ENCODE measurements around the gene KLHL12. TPM values are rescaled to one million over a fixed set of nuclear protein-coding genes. Genes with fewer than 3 reads are reported as not detected.
A peak's percentile ranks its signal among the peaks of the same experiment; 100 is the strongest.

The KLHL12 gene
- 10 to 100 TPM; 11.7 to 15.7 (median 15.0) TPM for total RNA-seq

DNA sequence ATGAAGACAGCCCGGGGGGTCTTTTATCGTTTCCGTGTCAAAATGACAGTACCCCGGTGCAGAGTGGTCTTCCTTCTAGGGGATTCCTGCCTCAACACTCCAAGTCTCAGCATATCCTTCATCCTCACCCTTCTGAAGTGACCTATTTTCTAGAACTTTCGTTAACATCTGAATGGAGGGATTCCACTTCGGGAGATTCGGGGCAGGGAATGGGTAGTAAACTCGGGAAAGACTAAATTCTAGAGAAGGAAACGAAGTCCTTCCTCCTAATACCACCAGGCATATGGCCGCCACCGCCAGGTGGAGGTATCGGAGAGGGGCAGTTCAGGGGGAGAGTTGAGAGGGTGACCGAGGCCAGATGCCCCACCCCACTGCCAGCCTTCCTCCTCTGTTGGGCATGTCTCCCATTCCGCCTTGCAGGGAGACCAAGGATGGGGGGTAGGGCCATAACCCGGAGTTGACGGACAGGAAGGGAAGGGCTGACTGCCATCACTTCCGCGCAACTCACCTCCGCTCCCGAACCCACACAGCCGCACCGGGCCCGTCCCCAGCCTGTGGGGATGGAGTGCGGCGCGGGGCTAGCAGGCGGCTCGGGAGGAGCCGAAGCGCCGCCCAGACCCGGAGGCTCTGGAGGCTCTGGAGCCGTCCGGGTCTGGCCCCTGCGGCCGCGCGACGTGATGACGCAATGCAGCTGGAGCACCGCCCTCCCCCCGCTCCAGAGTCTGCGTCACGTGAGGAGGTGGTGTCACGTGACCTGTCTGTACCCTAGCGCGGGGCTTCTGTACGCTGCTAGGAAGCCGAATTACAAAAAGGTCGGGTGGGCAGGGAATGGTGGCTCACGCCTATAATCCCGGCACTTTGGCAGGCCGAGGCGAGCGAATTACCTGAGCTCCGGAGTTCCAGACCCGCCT is at the start of gene KLHL12:
TSS of gene KLHL12 (minus strand) at position 654 of the 911 bp plus-strand sequence. CDS start 2,072 bp downstream, outside the sequence.
- WGBS, 2 donors = 1% methylated on average over 25 to 37 of the region's 57 CpGs
- peak within 1 kb of the TSS; percentile 91 for H3K4me3 ChIP-seq (ENCODE audit: low read depth, poor library complexity, severe bottlenecking)
- TF ChIP-seq, protein P1, sequence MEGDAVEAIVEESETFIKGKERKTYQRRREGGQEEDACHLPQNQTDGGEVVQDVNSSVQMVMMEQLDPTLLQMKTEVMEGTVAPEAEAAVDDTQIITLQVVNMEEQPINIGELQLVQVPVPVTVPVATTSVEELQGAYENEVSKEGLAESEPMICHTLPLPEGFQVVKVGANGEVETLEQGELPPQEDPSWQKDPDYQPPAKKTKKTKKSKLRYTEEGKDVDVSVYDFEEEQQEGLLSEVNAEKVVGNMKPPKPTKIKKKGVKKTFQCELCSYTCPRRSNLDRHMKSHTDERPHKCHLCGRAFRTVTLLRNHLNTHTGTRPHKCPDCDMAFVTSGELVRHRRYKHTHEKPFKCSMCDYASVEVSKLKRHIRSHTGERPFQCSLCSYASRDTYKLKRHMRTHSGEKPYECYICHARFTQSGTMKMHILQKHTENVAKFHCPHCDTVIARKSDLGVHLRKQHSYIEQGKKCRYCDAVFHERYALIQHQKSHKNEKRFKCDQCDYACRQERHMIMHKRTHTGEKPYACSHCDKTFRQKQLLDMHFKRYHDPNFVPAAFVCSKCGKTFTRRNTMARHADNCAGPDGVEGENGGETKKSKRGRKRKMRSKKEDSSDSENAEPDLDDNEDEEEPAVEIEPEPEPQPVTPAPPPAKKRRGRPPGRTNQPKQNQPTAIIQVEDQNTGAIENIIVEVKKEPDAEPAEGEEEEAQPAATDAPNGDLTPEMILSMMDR (IDR thresholded peaks at IDR 0.05) = peak in 1 of 3 donors; percentile 69
- peak in 1 of 2 donors; percentile 52 for TF ChIP-seq POLR2A (IDR thresholded peaks at IDR 0.05)
- peak; percentile 96 to 100 for DNase-seq (ENCODE audit: low spot score in 2 of 2)
- intact Hi-C loops (cut with DNase I; ENCODE audit: low total_unique reads) = loop anchor here (5.0 kb wide), 1 partner anchor 40 kb away; the partner anchor contains the start of gene CYB5R1

DNA sequence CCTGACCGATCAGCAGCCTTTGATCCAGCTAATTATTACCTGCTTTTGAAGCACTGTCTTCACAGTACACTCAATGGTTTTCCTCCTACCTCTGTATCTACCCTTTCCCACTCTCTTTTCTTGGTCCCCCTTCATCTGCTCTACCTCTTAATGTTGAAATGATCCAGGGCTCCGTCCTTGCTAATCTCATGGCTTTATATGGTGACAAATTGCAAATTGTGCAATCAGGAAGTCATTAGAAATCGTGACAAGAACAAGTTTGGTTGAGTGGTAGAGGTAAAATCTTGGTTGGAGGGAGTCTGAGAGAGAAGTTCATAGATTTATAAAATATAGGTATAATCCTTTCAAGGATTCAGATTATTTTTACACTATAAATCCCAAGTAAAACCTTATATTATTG is 49.6 kb upstream of the KLHL12 start:
- TF ChIP-seq POLR2A (IDR thresholded peaks at IDR 0.05) = no peak
- TF ChIP-seq, protein P1 (IDR thresholded peaks at IDR 0.05) = no peak
- no peak overlapping the region for H3K4me3 ChIP-seq (ENCODE audit: low read depth, poor library complexity, severe bottlenecking)
- no peak for DNase-seq (ENCODE audit: low spot score in 2 of 2)
- WGBS, 2 donors = 36 to 38% methylated on average over 3 of the region's 3 CpGs
- intact Hi-C loops (cut with DNase I; ENCODE audit: low total_unique reads) = loop anchor here (10.0 kb wide), 1 partner anchor 182 kb away; no protein-coding TSS in a partner anchor

DNA sequence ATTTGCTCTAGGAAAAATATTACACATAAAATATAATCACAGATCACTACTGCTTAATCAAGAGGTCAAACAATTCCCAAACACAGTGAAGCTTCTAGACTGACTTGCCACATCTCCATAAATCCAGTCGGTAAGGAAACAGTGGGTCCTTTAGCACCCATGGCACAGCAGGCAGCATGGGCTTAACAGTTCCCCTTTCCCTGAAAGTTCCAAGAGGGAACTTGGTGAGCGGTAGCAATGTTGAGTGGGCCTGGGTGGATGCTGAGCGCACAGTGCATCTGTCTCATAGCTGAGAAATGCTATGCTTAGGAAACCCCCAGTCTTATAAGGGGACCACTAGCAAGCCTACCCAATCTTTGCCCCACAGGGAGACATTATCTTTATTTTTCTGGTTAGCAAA is 47.8 kb upstream of the KLHL12 start:
- WGBS, 2 donors = 82 to 83% methylated on average over 3 of the region's 3 CpGs
- TF ChIP-seq POLR2A (IDR thresholded peaks at IDR 0.05) = no peak
- TF ChIP-seq, protein P1 (IDR thresholded peaks at IDR 0.05) = no peak
- H3K4me3 ChIP-seq (ENCODE audit: low read depth, poor library complexity, severe bottlenecking) = no peak overlapping the region
- intact Hi-C loops (cut with DNase I; ENCODE audit: low total_unique reads) = loop anchor here (10.0 kb wide), 1 partner anchor 180 kb away; no protein-coding TSS in a partner anchor
- DNase-seq (ENCODE audit: low spot score in 2 of 2) = no peak

DNA sequence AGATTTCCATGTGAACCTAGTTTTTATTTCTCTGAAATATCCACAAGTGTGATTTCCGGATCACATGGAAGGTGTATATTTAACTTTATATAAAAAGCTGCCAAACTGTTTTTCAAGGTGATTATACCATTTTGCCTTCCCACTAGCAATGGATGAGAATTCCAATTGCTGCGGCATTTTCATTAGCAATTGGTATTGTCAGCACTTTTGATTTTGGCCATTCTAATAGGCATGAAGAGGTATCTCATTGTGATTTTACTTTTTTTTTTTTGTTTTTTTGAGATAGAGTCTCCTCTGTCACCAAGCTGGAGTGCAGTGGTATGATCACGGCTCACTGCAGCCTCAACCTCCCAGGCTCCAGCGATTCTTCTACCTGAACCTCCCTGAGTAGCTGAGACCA is 45.0 kb upstream of the KLHL12 start:
- TF ChIP-seq, protein P1 (IDR thresholded peaks at IDR 0.05) = no peak
- no peak for TF ChIP-seq POLR2A (IDR thresholded peaks at IDR 0.05)
- 71% methylated on average over 4 of the region's 4 CpGs for WGBS, 2 donors
- no peak overlapping the region for H3K4me3 ChIP-seq (ENCODE audit: low read depth, poor library complexity, severe bottlenecking)
- intact Hi-C loops (cut with DNase I; ENCODE audit: low total_unique reads) = loop anchor here (10.0 kb wide), 1 partner anchor 177 kb away; no protein-coding TSS in a partner anchor
- DNase-seq (ENCODE audit: low spot score in 2 of 2) = no peak

DNA sequence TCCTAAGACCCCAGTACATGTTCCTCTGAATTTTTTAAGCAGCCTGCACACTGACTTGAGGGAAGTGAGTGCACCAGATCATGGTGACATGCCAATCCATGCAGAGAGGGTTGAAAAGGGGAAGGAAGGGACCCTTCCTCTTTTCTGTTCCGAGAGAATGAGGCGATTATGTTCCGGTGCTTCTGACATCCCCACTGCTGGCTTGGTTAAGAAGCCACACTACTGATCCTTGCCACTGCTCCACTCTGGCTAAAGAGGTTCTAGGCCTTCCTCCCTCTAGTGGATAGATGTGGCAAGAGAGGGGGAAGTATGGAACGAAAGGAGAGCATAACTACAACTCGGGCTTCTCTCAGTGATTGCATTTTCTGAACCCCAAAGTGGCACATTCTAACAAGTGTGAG is 41.9 kb upstream of the KLHL12 start:
- DNase-seq (ENCODE audit: low spot score in 2 of 2) = peak in 1 of 2 donors; percentile 60
- TF ChIP-seq, protein P1 (IDR thresholded peaks at IDR 0.05) = no peak
- TF ChIP-seq POLR2A (IDR thresholded peaks at IDR 0.05) = no peak
- no peak overlapping the region for H3K4me3 ChIP-seq (ENCODE audit: low read depth, poor library complexity, severe bottlenecking)
- 16 to 19% methylated on average over 5 of the region's 5 CpGs for WGBS, 2 donors
- intact Hi-C loops (cut with DNase I; ENCODE audit: low total_unique reads) = loop anchor here (5.0 kb wide), 1 partner anchor 42 kb away; the partner anchor contains the start of gene KLHL12

Measured in lower leg skin (tissue), 4 donors.